Endothelial cell of umbilical vein (primary cell): Measurements from ENCODE around the gene NDUFB7. TPM values are rescaled to one million over a fixed set of nuclear protein-coding genes. Genes with fewer than 3 reads are reported as not detected.

ENCODE experiments used
- BruUV-seq: library from RNA; stranded (reverse); fragments of 400-500 nt; replicated peaks from 2 replicates; lab custom pipeline; 2021; lab: Mats Ljungman, UMichigan
- CTCF ChIA-PET: fragments of 300-600, 350-600 bp; sonication (Branson Sonifier 250); formaldehyde crosslinking; loops from one replicate; lab custom pipeline; 2021; ENCODE audit warnings: antibody characterized with exemption, inconsistent platforms; lab: Charles Lee
- POLR2A ChIA-PET: fragments of 300-600, 350-600 bp; sonication (Branson Sonifier 250); formaldehyde crosslinking; loops from one replicate; lab custom pipeline; 2021; ENCODE audit warnings: antibody characterized with exemption, inconsistent platforms; lab: Charles Lee
- DNase-seq: peaks from one replicate; pipeline ENCODE4 v3.0.0-alpha.2; 2011; ENCODE audit warnings: low read depth, low spot score
- FAIRE-seq: peaks from 2 replicates; lab custom pipeline; 2011; peaks lifted over from hg19 to GRCh38; lab: Jason Lieb, UNC
- H2AFZ ChIP-seq: 2 replicates; pipeline ENCODE4 v1.6.0; 2012; ENCODE audit warnings: low read depth, low read length, control low read depth, inconsistent platforms
- H3K27ac ChIP-seq: 2 replicates; pipeline ENCODE4 v1.5.1; 2011; ENCODE audit warnings: low read depth, mild to moderate bottlenecking, control low read depth, low read length, moderate library complexity; ENCODE audit not compliant: insufficient read depth
- H3K27me3 ChIP-seq, 2 experiments: 2 replicates each; pipeline versions ENCODE4 v1.6.0 to v1.6.1; 2011; ENCODE audit warnings: low read length in 2 of 2, mixed read lengths in 1 of 2; ENCODE audit not compliant: control insufficient read depth in 2 of 2, insufficient read depth in 2 of 2
- H3K36me3 ChIP-seq, 2 experiments: 2 replicates in 1 of 2; 3 replicates in 1 of 2; pipeline ENCODE4 v1.5.1; 2011; ENCODE audit warnings: low read length in 2 of 2, mild to moderate bottlenecking in 1 of 2, moderate library complexity in 1 of 2; ENCODE audit not compliant: control insufficient read depth in 2 of 2, insufficient read depth in 2 of 2; ENCODE audit errors: extremely low read depth in 1 of 2
- H3K4me1 ChIP-seq: 3 replicates; pipeline ENCODE4 v1.5.1; 2011; ENCODE audit warnings: mild to moderate bottlenecking, low read length; ENCODE audit not compliant: control insufficient read depth, insufficient read depth; ENCODE audit errors: extremely low read depth
- H3K4me2 ChIP-seq: 2 replicates; pipeline ENCODE4 v1.6.1; 2011; ENCODE audit warnings: low read length, control low read depth, mixed read lengths; ENCODE audit not compliant: insufficient read depth
- H3K4me3 ChIP-seq, 3 experiments: fragments of 200-600 bp in 1 of 3; sonication (generic), shearing (Covaris generic) in 1 of 3; replicated peaks in 1 of 3; 2 replicates each; pipeline ENCODE4 v1.5.1; 2011 to 2016; ENCODE audit warnings: control low read depth in 3 of 3, low read length in 3 of 3, mild to moderate bottlenecking in 2 of 3, inconsistent platforms in 1 of 3, low read depth in 1 of 3, moderate library complexity in 1 of 3; ENCODE audit not compliant: insufficient read depth in 1 of 3
- H3K79me2 ChIP-seq: 2 replicates; pipeline ENCODE4 v1.6.0; 2012; ENCODE audit warnings: low read length, inconsistent platforms; ENCODE audit not compliant: control insufficient read depth, insufficient read depth
- H3K9ac ChIP-seq: replicated peaks from 2 replicates; pipeline ENCODE3; 2011; ENCODE audit warnings: low read length, control low read depth; ENCODE audit not compliant: insufficient read depth; ENCODE audit errors: extremely low read depth
- H3K9me1 ChIP-seq: replicated peaks from 3 replicates; pipeline ENCODE4 v1.6.0; 2011; ENCODE audit warnings: mild to moderate bottlenecking, low read length; ENCODE audit not compliant: control insufficient read depth, insufficient read depth; ENCODE audit errors: extremely low read depth
- H3K9me3 ChIP-seq: replicated peaks from 2 replicates; pipeline ENCODE4 v1.5.1; 2012; ENCODE audit warnings: low read length, inconsistent platforms; ENCODE audit not compliant: control insufficient read depth, insufficient read depth
- H4K20me1 ChIP-seq: replicated peaks from 2 replicates; pipeline ENCODE3; 2011; ENCODE audit warnings: mild to moderate bottlenecking, low read length; ENCODE audit not compliant: control insufficient read depth, insufficient read depth; ENCODE audit errors: extremely low read depth
- EZH2 ChIP-seq: IDR thresholded peaks from 2 replicates; pipeline ENCODE4 v1.6.1; 2012; ENCODE audit warnings: borderline replicate concordance, low read depth, mild to moderate bottlenecking, moderate library complexity, low read length, inconsistent platforms; ENCODE audit not compliant: severe bottlenecking
- FOS ChIP-seq: IDR thresholded peaks from 2 replicates; pipeline ENCODE4 v1.6.1; 2011; ENCODE audit warnings: mild to moderate bottlenecking, low read length, moderate library complexity, borderline replicate concordance; ENCODE audit not compliant: insufficient read depth
- GATA2 ChIP-seq: IDR thresholded peaks from 2 replicates; pipeline ENCODE4 v1.7.0; 2011; ENCODE audit warnings: low read depth, mild to moderate bottlenecking, moderate library complexity, mixed read lengths, low read length; ENCODE audit not compliant: insufficient read length, insufficient read depth
- JUN ChIP-seq: IDR thresholded peaks from 2 replicates; pipeline ENCODE4 v1.6.1; 2011; ENCODE audit warnings: borderline replicate concordance, low read depth; ENCODE audit not compliant: insufficient read length, insufficient read depth
- MYC ChIP-seq: IDR thresholded peaks from one replicate; pipeline ENCODE4 v1.6.1; 2011; ENCODE audit warnings: mild to moderate bottlenecking, low read depth, low read length
- POLR2A ChIP-seq: IDR thresholded peaks from 2 replicates; pipeline ENCODE4 v1.6.1; 2012; ENCODE audit warnings: low read depth, mild to moderate bottlenecking, control low read depth, low read length
- POLR2AphosphoS5 ChIP-seq: IDR thresholded peaks from 2 replicates; pipeline ENCODE4 v1.6.1; 2012; ENCODE audit warnings: low read depth, mild to moderate bottlenecking, control low read depth, low read length, moderate library complexity; ENCODE audit not compliant: insufficient read depth
- dilution Hi-C: fragments of 300-500 bp; cut with MboI; formaldehyde crosslinking; loops from one replicate; pipeline ENCODE4 v1.15.0; 2019; ENCODE audit warnings: low sequenced_read_pairs; ENCODE audit not compliant: extremely low pct_ligation_motif_present
- intact Hi-C: fragments of 100-400 bp; cut with micrococcal nuclease; formaldehyde crosslinking; loops from one replicate; pipeline ENCODE4 v1.10.0; 2022
- polyA plus RNA-seq, 4 experiments: library from polyadenylated mRNA; depleted of rRNA in 3 of 4; stranded (reverse) in 3 of 4; unstranded in 1 of 4; fragments of >200 nt; gene quantifications; 2 replicates each; pipeline versions ENCODE4 v1.2.1 to v1.2.3, GENCODE V29; 2011 to 2012; ENCODE audit warnings: missing spikeins in 1 of 4
- total RNA-seq: library from RNA; stranded (reverse); gene quantifications from 2 replicates; pipeline ENCODE4 v1.2.3, GENCODE V29; 2021
- TF ChIP-seq, protein P1 (sequence below): IDR thresholded peaks from 2 replicates; pipeline ENCODE4 v1.6.1; 2011; ENCODE audit not compliant: insufficient read depth, insufficient read length
- TF ChIP-seq, protein P2 (sequence below), 2 donors: IDR thresholded peaks; 1 replicate in 1 of 2; 2 replicates in 1 of 2; pipeline ENCODE4 v1.5.1; 2011; ENCODE audit warnings: low read length in 2 of 2, mild to moderate bottlenecking in 2 of 2, moderate library complexity in 2 of 2, control low read depth in 1 of 2, inconsistent platforms in 1 of 2, low read depth in 1 of 2; ENCODE audit not compliant: insufficient read depth in 1 of 2; ENCODE audit errors: extremely low read depth in 1 of 2

Gene NDUFB7
- total and polyA plus RNA-seq, 2 donors (not counting 3 experiments of a cell fraction or from before 2014, with no cell fraction given), result 177 to 655 TPM

- TF ChIP-seq JUN (no peak), EZH2 (no peak), POLR2A (no peak), MYC (no peak), FOS (no peak), GATA2 (no peak), POLR2AphosphoS5 (no peak)
- TF ChIP-seq, protein P1, sequence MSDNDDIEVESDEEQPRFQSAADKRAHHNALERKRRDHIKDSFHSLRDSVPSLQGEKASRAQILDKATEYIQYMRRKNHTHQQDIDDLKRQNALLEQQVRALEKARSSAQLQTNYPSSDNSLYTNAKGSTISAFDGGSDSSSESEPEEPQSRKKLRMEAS, result no peak
- TF ChIP-seq, protein P2, sequence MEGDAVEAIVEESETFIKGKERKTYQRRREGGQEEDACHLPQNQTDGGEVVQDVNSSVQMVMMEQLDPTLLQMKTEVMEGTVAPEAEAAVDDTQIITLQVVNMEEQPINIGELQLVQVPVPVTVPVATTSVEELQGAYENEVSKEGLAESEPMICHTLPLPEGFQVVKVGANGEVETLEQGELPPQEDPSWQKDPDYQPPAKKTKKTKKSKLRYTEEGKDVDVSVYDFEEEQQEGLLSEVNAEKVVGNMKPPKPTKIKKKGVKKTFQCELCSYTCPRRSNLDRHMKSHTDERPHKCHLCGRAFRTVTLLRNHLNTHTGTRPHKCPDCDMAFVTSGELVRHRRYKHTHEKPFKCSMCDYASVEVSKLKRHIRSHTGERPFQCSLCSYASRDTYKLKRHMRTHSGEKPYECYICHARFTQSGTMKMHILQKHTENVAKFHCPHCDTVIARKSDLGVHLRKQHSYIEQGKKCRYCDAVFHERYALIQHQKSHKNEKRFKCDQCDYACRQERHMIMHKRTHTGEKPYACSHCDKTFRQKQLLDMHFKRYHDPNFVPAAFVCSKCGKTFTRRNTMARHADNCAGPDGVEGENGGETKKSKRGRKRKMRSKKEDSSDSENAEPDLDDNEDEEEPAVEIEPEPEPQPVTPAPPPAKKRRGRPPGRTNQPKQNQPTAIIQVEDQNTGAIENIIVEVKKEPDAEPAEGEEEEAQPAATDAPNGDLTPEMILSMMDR (IDR thresholded peaks at IDR 0.05; ENCODE audit: extremely low read depth in 1 of 2, insufficient read depth in 1 of 2, low read depth in 1 of 2, low read length in 2 of 2), result no peak
- BruUV-seq, result no TSS peak
- no peak overlapping the region for H3K9ac ChIP-seq
- dilution Hi-C loops (no loop called here), intact Hi-C loops (no loop called here)
- ChIA-PET POLR2A (no interaction called here), CTCF (no interaction called here)
- peaks cover 6% of the 10 kb centered on the region for H3K4me1 ChIP-seq
- H2AFZ ChIP-seq, result no peak overlapping the region
- no peaks in the 10 kb centered on the region for H3K9me1 ChIP-seq
- no peak for FAIRE-seq
- no peaks in the 10 kb centered on the region for H4K20me1 ChIP-seq
- H3K4me3 ChIP-seq, result no peak overlapping the region
- peak overlapping the region; percentile 0 for H3K27ac ChIP-seq
- no peak overlapping the region for H3K4me2 ChIP-seq
- H3K36me3 ChIP-seq, result peaks cover 0 to 3% of the 10 kb centered on the region in 2 experiments
- no peaks in the 10 kb centered on the region for H3K27me3 ChIP-seq
- H3K79me2 ChIP-seq, result peaks cover 2% of the 10 kb centered on the region
- DNase-seq, result no peak
- H3K9me3 ChIP-seq, result no peaks in the 10 kb centered on the region
These were observed 11.7 kb downstream of the NDUFB7 start for GRCh38 chr19:14559916-14560775.
